D721Med (cell line): ENCODE measurements around the gene SEPTIN6.

Experiments
- DNase-seq: peaks from one replicate; pipeline ENCODE4 v3.0.0; 2011; ENCODE audit warnings: low spot score; ENCODE audit not compliant: insufficient read length
- FAIRE-seq: peaks from 2 replicates; lab custom pipeline; 2011; peaks lifted over from hg19 to GRCh38; lab: Jason Lieb, UNC
- CTCF ChIP-seq: IDR thresholded peaks from 2 replicates; pipeline ENCODE4 v1.5.1; 2012; ENCODE audit warnings: mild to moderate bottlenecking, control low read depth; ENCODE audit not compliant: insufficient read depth; ENCODE audit errors: missing control alignments

The SEPTIN6 gene

GRCh38 chrX:119728487-119728886 is 35.5 kb upstream of the SEPTIN6 start:
- peak; percentile 9 for TF ChIP-seq CTCF
- FAIRE-seq, result no peak
- DNase-seq, result no peak

GRCh38 chrX:119726900-119727555 is 34.1 kb upstream of the SEPTIN6 start:
- DNase-seq (no peak), FAIRE-seq (no peak)
- no peak for TF ChIP-seq CTCF

GRCh38 chrX:119721926-119722325 is 29.0 kb upstream of the SEPTIN6 start:
- DNase-seq (no peak), FAIRE-seq (no peak)
- no peak for TF ChIP-seq CTCF

GRCh38 chrX:119721487-119721886 is 28.5 kb upstream of the SEPTIN6 start:
- TF ChIP-seq CTCF, result no peak
- FAIRE-seq (no peak), DNase-seq (no peak)

- no peak for FAIRE-seq
- DNase-seq, result no peak
- TF ChIP-seq CTCF, result no peak
These were observed 16.7 kb upstream of the SEPTIN6 start for GRCh38 chrX:119709630-119710029.

GRCh38 chrX:119708936-119709335 is 16.0 kb upstream of the SEPTIN6 start:
- FAIRE-seq, result no peak
- no peak for DNase-seq
- no peak for TF ChIP-seq CTCF

GRCh38 chrX:119706616-119707015 is 13.6 kb upstream of the SEPTIN6 start:
- TF ChIP-seq CTCF, result no peak
- FAIRE-seq, result no peak
- no peak for DNase-seq
